NCI-H1417 treated with DMSO at 0.1 percent for 48 hours (cell line): ENCODE data around the gene LRRC8E.
A peak's percentile ranks its signal among the peaks of the same experiment; 100 is the strongest.
"Not testable (repeated sequence)": the region's sequence is repeated elsewhere in the genome, so short reads cannot be mapped to it uniquely, and the experiment has no call there.

Experiments used
- DNase-seq: peaks from one replicate; lab custom pipeline; 2025; lab: John Stamatoyannopoulos, UW

The LRRC8E gene

DNA sequence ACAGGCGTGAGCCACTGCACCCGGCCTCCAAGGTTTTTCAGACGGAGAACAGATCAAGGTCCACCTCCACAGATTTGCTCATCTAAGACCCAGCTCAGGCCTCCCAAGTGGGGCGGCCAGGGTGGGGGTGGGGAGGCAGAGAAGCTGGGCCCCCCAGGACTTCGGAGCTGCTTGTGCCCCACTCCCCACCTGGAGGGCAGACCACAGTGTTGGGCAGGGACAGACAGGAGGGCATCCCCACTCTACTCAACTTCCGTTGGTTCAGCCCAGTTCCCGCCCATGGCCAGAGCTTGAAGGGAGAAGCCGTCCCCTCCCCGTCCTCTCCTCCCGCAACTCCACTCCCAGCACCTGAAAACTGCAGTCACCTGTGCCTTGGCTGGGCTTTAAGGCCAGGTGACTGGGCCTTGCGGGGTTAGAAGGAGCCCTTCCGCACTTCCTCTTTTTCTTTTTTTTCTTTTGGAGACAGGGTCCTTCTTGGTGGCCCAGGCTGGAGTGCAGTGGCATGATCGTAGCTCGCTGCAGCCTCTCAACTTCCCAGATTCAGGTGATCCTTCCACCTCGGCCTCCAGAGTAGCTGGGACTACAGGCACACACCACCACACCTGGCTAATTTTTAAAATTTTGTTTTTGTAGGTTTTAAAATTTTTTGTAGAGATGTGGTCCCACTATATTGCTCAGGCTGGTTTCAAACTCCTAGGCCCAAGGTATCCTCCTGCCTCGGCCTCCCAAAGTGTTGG, 734 bp upstream of the LRRC8E start:
- DNase-seq = no peak

DNA sequence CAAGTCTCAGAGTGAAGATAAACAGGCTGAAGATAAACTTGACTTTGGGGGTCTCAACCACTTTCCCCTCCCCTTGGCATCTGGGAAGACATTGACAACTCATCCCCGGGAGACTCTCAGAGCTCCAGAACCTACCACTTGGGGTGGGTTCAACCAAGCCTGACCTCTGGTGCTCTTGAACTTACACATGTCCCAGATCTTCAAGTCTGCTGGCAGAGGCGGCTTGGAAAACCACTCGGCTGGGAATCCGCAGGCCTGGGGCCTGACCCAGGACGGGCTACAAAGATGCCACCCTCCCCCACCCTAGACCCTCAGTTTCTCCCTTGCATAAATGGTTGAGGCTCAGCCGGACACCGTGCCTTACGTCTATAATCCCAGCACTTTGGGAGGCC, 512 bp downstream of the LRRC8E start:
- DNase-seq = no peak

DNA sequence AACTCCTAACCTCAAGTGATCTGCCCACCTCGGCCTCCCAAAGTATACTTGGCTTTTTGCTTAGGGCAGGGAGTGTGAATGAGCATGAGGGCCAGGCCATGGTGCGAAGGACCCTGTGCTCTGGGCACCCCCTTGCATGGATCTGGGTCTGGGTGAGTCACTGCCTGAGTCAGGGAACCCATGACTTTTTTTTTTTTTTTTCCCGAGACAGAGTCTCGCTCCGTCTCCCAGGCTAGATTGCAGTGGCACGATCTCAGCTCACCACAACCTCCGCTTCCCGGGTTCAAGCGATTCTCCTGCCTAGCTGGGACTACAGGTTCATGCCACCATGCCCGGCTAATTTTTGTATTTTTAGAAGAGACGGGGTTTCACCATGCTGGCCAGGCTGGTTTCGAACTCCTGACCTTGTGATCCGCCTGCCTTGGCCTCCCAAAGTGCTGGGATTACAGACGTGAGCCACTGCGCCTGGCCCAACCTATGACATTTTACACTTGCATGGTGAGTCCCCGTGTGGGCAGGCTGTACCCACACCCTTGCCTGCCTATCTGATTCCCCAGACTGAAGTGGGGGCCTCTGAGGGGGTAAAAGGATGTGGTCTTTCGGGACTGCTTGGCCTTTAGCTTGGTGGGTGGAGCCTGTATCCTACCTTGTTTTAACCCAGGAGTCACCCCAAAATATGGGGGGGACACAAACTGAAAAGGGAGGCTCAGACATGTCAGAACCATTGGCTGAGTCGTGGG, 5.2 kb downstream of the LRRC8E start:
- not testable (repeated sequence) for DNase-seq

- DNase-seq = no peak
Measured at GRCh38 chr19:7894612-7895309, 6.5 kb downstream of the LRRC8E start.

DNA sequence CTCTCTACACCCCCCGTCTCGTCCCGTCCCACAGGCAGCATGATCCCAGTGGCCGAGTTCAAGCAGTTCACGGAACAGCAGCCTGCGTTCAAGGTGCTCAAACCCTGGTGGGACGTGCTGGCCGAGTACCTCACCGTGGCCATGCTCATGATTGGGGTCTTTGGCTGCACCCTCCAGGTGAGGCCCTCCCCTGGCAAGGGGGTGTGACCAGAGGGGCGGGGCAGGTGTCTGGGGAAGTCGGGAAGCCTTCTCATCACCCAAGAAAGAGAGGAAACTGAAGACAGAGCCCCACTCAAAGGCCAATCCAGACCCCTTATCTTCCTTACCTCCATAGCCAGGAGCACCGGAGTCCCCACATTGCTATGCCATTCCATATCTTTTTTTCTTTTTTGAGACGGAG, 7.3 kb downstream of the LRRC8E start:
- DNase-seq = no peak

GRCh38 chr19:7897292-7897691, 9.0 kb downstream of the LRRC8E start:
- DNase-seq = no peak

DNA sequence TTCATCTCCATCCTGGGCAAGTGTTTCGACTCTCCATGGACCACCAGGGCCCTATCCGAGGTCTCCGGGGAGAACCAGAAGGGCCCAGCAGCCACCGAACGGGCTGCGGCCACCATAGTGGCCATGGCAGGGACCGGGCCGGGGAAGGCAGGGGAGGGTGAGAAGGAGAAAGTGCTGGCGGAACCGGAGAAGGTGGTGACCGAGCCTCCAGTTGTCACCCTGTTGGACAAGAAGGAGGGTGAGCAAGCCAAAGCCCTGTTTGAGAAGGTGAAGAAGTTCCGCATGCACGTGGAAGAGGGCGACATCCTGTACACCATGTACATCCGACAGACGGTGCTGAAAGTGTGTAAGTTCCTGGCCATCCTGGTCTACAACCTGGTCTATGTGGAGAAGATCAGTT, 10.7 kb downstream of the LRRC8E start:
- no peak for DNase-seq

- DNase-seq = no peak
Measured at GRCh38 chr19:7899751-7900378, 11.6 kb downstream of the LRRC8E start.

DNA sequence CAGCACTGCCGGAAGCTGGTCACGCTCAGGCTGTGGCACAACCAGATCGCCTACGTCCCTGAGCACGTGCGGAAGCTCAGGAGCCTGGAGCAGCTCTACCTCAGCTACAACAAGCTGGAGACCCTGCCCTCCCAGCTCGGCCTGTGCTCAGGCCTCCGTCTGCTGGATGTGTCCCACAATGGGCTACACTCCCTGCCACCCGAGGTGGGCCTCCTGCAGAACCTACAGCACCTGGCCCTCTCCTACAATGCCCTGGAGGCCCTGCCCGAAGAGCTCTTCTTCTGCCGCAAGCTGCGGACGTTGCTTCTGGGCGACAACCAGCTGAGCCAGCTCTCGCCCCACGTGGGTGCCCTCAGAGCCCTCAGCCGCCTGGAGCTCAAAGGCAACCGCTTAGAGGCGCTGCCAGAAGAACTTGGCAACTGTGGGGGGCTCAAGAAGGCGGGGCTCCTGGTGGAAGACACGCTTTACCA, 12.1 kb downstream of the LRRC8E start:
- DNase-seq = no peak

- DNase-seq = no peak
Measured at GRCh38 chr19:7900931-7901330, 12.6 kb downstream of the LRRC8E start.

- DNase-seq = no peak
Measured at GRCh38 chr19:7901337-7901736, 13.0 kb downstream of the LRRC8E start.

GRCh38 chr19:7902796-7903243, 14.5 kb downstream of the LRRC8E start:
- DNase-seq = no peak

DNA sequence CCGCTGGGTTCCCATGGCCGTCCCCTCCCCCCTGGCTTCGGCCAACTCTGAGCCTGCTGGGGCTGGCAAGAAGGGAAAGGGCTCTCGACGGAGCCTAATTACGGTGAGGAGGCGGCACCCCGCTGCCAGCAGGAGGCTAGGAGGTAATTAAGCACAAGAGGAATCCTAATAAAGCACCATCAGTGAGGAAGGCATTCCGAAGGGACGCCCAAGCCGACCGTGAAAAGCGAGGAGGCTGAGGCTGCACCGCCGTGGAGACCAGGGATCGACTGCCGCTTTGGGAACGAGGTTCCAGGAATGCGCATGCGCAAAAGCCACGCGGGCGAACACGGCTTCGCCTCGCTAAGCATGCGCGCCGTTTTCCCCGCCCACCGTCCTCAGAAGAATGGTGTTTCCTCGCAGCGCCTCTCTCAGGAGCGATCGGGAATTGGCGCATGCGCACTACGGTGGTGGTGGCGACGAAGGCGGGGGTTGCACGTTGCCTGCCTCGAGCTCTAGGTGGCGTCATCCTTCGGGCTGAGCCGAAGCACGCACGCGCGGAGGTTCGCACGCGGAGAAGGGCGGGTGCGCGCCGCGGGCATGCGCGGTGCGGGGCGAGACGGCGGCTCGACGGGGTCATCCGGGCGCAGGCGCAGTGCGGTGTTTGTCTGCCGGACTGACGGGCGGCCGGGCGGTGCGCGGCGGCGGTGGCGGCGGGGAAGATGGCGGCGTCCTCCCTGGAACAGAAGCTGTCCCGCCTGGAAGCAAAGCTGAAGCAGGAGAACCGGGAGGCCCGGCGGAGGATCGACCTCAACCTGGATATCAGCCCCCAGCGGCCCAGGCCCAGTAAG, 15.1 kb downstream of the LRRC8E start, which contains the start of gene MAP2K7:
Gene MAP2K7, plus strand, starts transcription at position 634 of the 830 bp plus-strand sequence. Its CDS starts 68 bp downstream, at position 702.
- peak; percentile 96 for DNase-seq

DNA sequence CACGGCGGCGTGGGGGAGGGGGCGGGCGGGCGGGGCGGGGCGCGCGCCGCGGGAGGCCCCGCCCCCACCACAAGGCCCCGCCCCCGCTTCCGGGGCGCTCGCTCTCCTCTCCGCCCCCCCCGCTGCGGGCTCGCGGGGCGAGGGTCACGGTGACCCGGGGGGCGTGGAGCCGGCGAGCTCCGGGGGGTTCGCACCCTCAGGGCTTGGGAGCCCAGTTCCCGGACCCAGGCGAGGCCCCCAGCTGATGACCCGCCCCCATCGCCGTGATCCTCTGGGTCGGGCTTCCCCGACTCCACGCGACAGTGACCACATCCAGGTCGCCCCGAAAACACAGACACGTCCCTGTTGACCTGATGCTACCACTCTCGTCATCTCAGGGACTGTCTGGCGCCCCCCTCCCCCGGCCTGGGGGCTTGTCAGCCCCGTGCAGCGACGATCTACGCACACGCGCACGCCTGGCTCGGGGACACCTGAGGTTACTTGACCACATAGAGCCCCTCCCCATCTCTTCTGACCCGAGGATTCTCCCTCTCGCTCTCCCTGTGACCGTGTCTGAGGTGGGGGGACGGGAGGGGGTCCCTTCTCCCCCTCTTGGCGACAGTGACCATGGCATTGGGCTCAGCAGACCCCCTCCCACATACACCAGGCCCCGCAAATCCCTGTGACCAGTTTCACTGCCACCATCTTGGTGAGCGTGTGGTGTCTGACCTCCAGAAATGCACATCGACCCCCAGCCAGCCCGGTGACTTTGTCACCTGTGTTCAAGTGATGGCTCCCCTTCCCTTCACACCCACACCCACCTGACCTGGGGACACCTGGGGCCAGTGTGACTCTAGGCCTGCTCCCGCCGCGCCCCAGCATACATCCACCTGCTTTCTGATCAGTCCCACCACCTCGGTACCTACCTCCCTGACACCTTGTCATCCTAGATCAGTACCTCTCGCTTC, 16.0 kb downstream of the LRRC8E start:
- no peak for DNase-seq

GRCh38 chr19:7905268-7905667, 17.0 kb downstream of the LRRC8E start:
- no peak for DNase-seq

GRCh38 chr19:7905859-7906258, 17.5 kb downstream of the LRRC8E start:
- no peak for DNase-seq

GRCh38 chr19:7907122-7907521, 18.8 kb downstream of the LRRC8E start:
- no peak for DNase-seq

GRCh38 chr19:7907544-7907943, 19.2 kb downstream of the LRRC8E start:
- DNase-seq = no peak

DNA sequence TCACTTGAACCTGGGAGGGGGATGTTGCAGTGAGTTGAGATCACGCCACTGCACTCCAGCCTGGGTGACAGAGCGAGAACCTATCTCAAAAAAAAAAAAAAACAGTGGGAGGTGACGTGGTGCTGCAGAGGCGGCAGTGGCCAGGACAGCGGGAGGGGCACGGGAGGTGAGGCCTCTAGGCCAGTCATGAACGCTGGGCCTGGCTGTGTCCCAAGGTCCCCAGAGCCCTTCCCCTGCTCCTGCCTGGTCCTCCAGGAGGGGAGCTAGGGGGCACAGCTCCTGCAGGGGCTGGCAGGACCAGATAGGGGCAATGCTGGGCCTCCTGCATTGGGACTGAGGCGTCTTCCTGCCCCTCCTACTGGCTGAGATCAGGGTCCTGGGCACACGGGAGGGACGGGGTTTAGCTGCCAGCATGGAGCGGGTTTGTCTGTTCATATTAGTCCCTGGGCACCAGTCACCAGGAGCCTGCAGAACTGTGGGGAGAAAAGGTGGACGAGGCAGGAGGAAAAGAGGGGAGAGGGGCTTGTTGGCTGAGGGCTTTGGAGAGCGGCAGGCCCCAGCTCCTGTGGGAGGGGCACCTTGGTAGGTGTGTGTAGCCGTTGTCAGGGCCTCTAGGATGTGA, 19.9 kb downstream of the LRRC8E start:
- DNase-seq = no peak
